Brain microvascular endothelial cell (primary cell): ENCODE measurements around the gene JRKL.

Source experiments
- DNase-seq: peaks from one replicate; pipeline ENCODE4 v3.0.0-alpha.2; 2020
- H3K27ac ChIP-seq: fragments of 250-450 bp; sonication (Bioruptor Pico); 2 replicates; pipeline ENCODE4 v1.5.1; 2020; ENCODE audit warnings: mild to moderate bottlenecking, moderate library complexity
- H3K27me3 ChIP-seq: fragments of 250-450 bp; sonication (Bioruptor Pico); replicated peaks from 2 replicates; pipeline ENCODE4 v1.5.1; 2020; ENCODE audit warnings: mild to moderate bottlenecking
- H3K36me3 ChIP-seq: fragments of 250-450 bp; sonication (Bioruptor Pico); replicated peaks from 2 replicates; pipeline ENCODE4 v1.5.1; 2020; ENCODE audit warnings: mild to moderate bottlenecking
- H3K4me3 ChIP-seq: 2 replicates; pipeline ENCODE4 v1.5.1; 2011; ENCODE audit warnings: low read depth, mild to moderate bottlenecking, control low read depth, low read length, moderate library complexity
- CTCF ChIP-seq: IDR thresholded peaks from 2 replicates; pipeline ENCODE4 v1.5.1; 2011; ENCODE audit warnings: low read depth, mild to moderate bottlenecking, moderate library complexity, low read length, control low read depth, inconsistent platforms; ENCODE audit errors: missing control alignments
- in situ Hi-C: cut with HindIII; loops from 2 replicates; pipeline ENCODE4 v1.10.0; 2017; ENCODE audit warnings: low sequenced_read_pairs, low pct_ligation_motif_present

Gene JRKL

GRCh38 chr11:96367342-96367741 lies 22.5 kb upstream of the JRKL start:
- no peak for TF ChIP-seq CTCF
- in situ Hi-C loops: no loop called here
- DNase-seq: no peak
- Histone ChIP-seq H3K27me3 (no peaks in the 10 kb centered on the region), H3K27ac (no peak overlapping the region), H3K36me3 (peaks cover 19% of the 10 kb centered on the region), H3K4me3 (no peak overlapping the region)

- no peaks in the 10 kb centered on the region for H3K27me3 ChIP-seq
- in situ Hi-C loops: no loop called here
- DNase-seq: no peak
- TF ChIP-seq CTCF: no peak
- no peak overlapping the region for H3K4me3 ChIP-seq
- peaks cover 11% of the 10 kb centered on the region for H3K36me3 ChIP-seq
- no peak overlapping the region for H3K27ac ChIP-seq
Observed at GRCh38 chr11:96373826-96374225, 16.0 kb upstream of the JRKL start.

- H3K4me3 ChIP-seq: no peak overlapping the region
- in situ Hi-C loops: no loop called here
- H3K27ac ChIP-seq: no peak overlapping the region
- no peaks in the 10 kb centered on the region for H3K27me3 ChIP-seq
- no peak for DNase-seq
- no peak for TF ChIP-seq CTCF
- H3K36me3 ChIP-seq: peaks cover 12% of the 10 kb centered on the region
Observed at GRCh38 chr11:96376796-96377195, 13.0 kb upstream of the JRKL start.

GRCh38 chr11:96384156-96384555 lies 5.7 kb upstream of the JRKL start:
- no peak for DNase-seq
- Histone ChIP-seq H3K27ac (no peak overlapping the region), H3K4me3 (no peak overlapping the region), H3K27me3 (no peaks in the 10 kb centered on the region), H3K36me3 (peaks cover 18% of the 10 kb centered on the region)
- no peak for TF ChIP-seq CTCF
- in situ Hi-C loops: no loop called here

- no peak for DNase-seq
- no peak for TF ChIP-seq CTCF
- Histone ChIP-seq H3K36me3 (peaks cover 16% of the 10 kb centered on the region), H3K27me3 (no peaks in the 10 kb centered on the region), H3K4me3 (no peak overlapping the region), H3K27ac (no peak overlapping the region)
- in situ Hi-C loops: no loop called here
Observed at GRCh38 chr11:96385187-96385586, 4.6 kb upstream of the JRKL start.

GRCh38 chr11:96388891-96389719 lies 708 bp upstream of the JRKL start:
- no peak for TF ChIP-seq CTCF
- H3K27me3 ChIP-seq: no peaks in the 10 kb centered on the region
- no peak for DNase-seq
- peak overlapping the region; percentile 89 for H3K27ac ChIP-seq
- peaks cover 4% of the 10 kb centered on the region for H3K36me3 ChIP-seq
- in situ Hi-C loops: no loop called here
- H3K4me3 ChIP-seq: peak overlapping the region; percentile 78
